ENCODE data around the gene CYP19A1.
"Not testable (repeated sequence)": the region's sequence is repeated elsewhere in the genome, so short reads cannot be mapped to it uniquely, and the experiment has no call there.

Gene CYP19A1

DNA sequence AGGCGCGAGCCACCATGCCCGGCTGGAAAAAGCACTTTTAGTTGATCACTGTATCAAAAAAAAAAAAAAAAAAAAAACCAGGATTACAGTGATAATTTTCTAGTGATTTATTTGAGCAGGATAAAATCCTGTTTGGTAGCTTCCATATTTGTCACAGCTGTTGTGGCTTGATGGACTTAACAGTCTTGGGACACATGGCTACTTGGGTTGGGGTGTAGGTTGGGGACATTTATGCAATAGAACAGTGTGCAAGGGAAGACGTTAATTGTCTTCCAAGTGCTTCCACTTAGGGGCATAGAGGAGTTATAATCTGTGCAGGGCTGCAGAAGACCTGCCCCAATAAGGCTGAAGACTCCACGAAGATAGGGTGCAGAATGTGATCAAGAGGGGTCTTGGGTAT, 136.8 kb downstream of the CYP19A1 start:
- no peak for DNase-seq

- DNase-seq, result no peak
Observed at GRCh38 chr15:51200792-51201191, 137.6 kb downstream of the CYP19A1 start.

DNA sequence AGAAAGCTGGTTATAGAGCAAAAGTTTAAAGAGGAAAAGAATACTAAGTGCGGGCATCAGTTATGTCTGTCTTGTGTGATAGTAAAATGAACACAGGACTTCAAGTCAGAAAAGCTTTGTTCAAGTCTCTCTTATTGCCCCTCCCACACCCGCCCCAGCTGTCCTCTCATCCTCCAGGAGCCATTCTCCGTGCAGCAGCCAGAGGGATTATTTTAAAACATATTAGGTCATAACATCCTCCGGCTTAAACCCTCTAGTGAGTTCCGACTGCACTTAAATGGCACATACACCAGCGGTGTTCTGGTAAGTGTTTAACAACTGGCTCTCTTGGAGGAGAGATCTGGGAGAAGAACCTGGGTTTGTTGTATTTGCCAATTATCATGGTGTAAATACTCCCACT, 138.9 kb downstream of the CYP19A1 start:
- no peak for DNase-seq

- peak; percentile 29 for DNase-seq
Observed at GRCh38 chr15:51198701-51199232, 139.6 kb downstream of the CYP19A1 start.

GRCh38 chr15:51195459-51195858, 142.9 kb downstream of the CYP19A1 start:
- DNase-seq, result no peak

DNA sequence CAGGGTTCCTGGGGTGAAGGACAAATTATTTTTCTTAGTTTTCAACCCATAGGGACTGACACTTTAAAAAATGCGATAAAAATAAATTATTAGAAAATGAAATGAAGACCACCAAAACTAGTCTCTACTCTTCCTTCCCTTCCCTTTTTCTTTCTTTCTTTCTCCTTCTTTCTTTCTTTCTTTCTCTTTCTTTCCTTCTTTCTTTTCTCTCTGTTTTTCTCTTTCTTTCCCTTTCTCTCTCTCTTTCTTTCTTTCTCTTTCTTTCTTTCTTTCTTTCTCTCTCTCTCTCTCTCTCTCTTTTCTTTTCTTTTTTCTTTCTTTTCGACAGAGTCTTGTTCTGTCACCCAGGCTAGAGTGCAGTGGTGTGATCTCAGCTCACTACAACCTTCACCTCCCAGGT, 144.4 kb downstream of the CYP19A1 start:
- no peak for DNase-seq

GRCh38 chr15:51193526-51193925, 144.9 kb downstream of the CYP19A1 start:
- no peak for DNase-seq

GRCh38 chr15:51192521-51193280, 145.7 kb downstream of the CYP19A1 start:
- DNase-seq, result peak; percentile 90

- DNase-seq, result no peak
Observed at GRCh38 chr15:51191766-51192165, 146.6 kb downstream of the CYP19A1 start.

GRCh38 chr15:51191072-51191670, 147.2 kb downstream of the CYP19A1 start:
- no peak for DNase-seq

DNA sequence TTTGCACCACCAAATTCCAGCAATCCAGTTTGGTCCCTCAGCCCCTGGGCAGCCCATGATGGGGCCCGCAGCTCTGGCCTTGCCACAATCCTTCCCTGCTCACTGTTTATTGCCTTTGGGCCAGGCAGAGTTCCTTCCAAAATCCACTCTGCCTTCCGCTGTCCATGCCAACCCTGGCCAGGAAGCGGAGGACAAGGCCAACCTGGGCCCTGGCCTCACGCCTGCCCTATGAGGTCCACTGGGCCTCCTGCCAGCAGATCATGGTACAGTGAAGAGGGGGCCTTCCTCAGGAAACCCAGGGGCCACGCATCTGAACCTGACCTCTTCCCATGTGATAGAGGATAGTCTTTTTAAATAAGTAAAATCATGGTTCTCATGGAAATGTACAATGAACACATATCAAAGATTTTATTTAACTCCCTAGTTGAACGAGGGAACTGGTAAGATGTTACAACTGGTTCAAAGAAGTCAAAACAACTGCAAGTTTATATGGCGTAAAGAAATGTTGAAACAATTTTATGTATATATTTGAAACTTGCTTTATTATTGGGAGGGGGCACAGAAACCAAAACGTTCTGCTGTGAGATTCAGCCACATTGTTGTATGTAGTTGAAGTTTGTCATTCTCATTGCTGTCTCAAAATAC, 147.8 kb downstream of the CYP19A1 start:
- DNase-seq, result no peak

DNA sequence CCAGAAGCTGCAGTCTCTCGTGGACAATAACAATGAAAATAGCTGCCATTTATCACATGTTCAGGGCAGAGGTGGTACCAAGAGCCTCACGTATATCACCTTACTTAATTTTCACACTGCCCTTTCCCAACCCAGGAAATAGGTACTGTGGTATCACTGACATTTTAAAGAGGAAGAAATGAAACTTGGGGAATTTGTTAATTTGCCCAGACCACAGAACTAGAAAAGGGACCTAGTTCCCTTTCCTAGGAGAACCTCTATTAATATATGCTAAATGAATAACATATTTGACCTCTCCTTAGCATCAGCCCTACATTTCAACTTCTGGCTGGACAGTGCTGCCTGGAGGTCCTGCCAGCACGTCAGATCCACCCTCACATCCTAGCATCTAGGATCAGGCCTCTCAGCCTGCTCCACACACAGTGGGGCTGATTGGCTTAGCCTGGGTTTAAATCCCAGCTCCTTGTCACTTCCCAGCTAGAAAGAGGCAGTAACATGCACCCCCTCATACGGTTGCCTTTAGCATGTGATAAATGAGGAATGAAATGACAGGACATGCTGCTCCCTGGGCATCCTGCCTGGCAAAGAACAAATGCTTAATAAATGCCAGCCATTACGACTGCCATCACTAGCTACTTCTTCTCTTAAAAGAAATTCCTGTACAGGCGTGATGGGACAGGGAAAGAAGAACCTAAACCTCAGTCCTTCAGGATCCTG, 148.6 kb downstream of the CYP19A1 start:
- DNase-seq, result no peak

DNA sequence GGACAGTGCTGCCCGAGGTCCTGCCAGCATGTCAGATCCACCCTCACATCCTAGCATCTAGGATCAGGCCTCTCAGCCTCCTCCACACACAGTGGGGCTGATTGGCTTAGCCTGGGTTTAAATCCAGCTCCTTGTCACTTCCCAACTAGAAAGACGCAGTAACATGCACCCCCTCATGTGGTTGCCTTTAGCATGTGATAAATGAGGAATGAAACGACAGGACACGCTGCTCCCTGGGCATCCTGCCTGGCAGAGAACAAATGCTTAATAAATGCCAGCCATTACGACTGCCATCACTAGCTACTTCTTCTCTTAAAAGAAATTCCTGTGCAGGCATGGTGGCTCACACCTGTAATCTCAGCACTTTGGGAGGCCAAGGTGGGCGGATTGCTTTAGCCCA, 149.6 kb downstream of the CYP19A1 start:
- DNase-seq, result not testable (repeated sequence)

- no peak for DNase-seq
Observed at GRCh38 chr15:51186891-51187290, 151.5 kb downstream of the CYP19A1 start.

GRCh38 chr15:51186181-51186705, 152.2 kb downstream of the CYP19A1 start:
- no peak for DNase-seq

GRCh38 chr15:51185213-51186159, 152.9 kb downstream of the CYP19A1 start:
- DNase-seq, result peak; percentile 86

GRCh38 chr15:51184627-51185026, 153.8 kb downstream of the CYP19A1 start:
- DNase-seq, result no peak

DNA sequence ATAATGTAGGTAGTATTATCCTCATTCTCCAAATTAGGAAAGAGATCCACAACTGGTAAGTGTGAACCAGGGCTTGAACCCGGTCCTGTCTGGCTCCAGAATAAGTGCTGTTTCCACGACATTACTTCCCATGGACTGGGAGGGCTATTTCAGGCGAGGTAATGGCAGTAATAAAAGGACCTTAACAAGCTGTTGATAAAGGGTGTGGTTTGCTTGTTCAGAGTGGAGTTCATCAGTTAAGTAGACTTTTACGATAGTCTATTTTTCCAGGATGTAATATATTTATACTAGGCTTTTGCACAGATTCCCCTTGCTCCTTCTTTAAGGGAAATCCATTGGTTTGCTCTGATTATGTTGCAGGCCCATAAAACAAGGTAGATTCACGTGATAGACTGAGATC, 155.3 kb downstream of the CYP19A1 start:
- no peak for DNase-seq

DNA sequence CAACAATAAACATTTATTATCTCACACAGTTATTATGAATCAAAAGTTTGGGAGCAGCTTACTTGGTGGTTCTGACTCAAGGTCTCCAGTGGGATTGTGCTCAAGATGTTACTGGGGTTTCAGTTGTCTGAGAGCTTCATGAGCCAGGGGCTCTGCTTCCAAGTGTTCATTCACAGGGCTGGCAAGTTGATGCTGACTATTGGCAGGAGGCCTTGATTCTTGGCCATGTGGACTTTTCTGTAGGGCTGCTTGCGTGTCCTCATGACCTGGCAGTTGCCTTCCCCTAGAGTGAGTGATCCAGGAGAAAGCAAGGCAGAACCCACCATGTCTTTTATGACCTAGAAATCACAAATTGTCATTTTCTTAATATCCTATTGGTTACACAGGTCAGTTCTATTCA, 156.5 kb downstream of the CYP19A1 start:
- no peak for DNase-seq

- DNase-seq, result no peak
Observed at GRCh38 chr15:51181221-51181620, 157.2 kb downstream of the CYP19A1 start.

DNA sequence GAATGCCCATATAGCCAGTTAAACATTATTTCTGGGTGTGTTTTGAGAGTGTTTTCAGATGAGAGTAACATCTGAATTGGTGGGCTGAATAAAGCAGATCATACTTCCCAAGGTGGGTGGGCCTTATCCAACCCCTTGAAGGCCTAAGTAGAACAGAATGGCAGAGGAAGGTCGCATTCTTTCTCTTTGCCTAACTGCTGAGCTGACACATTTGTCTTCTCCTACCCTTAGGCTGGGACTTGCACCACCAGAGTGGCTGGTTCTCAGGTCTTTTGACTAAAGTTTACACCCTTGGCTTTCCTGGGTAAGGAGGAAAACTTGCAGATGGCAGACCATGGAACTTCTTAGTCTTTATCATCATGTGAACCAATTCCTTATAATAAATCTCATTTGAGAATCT, 157.9 kb downstream of the CYP19A1 start:
- DNase-seq, result no peak

- DNase-seq, result no peak
Observed at GRCh38 chr15:51180011-51180410, 158.4 kb downstream of the CYP19A1 start.

Measured in hematopoietic multipotent progenitor cell treated with erythropoietin and hydrocortisone succinate and interleukin-3 and kit ligand, for 4 days (in vitro differentiated cells).